ENCODE data around the gene MYRIP.

GRCh38 chr3:39870706-39871105 is 61.3 kb downstream of the MYRIP start:
- TF ChIP-seq POLR2AphosphoS5 (IDR thresholded peaks at IDR 0.05; ENCODE audit: low read depth, low read length) (no peak), CTCF (IDR thresholded peaks at IDR 0.05) (no peak), ELF1 (IDR thresholded peaks at IDR 0.05) (no peak), RXRA (IDR thresholded peaks at IDR 0.05; ENCODE audit: borderline replicate concordance, low read depth) (no peak), NFIC (IDR thresholded peaks at IDR 0.05; ENCODE audit: borderline replicate concordance) (no peak), FOXM1 (IDR thresholded peaks at IDR 0.05; ENCODE audit: low read depth) (no peak), USF2 (IDR thresholded peaks at IDR 0.05; ENCODE audit: borderline replicate concordance, low read depth, low read length) (no peak)

Data from SK-N-SH (cell line).